Body of pancreas (tissue), 4 donors: ENCODE measurements around the gene WDR49.

ENCODE experiments used
- POLR2A ChIP-seq, 3 donors: fragments of 450-650 bp; IDR thresholded peaks; one replicate each; pipeline ENCODE4 v1.6.1; 2016; ENCODE audit warnings: antibody characterized with exemption in 3 of 3, mild to moderate bottlenecking in 2 of 3
- TF ChIP-seq, protein P1 (sequence below), 7 experiments: fragments of 450-650 bp in 4 of 7; fragments of 200-600 bp in 3 of 7; sonication (generic) in 3 of 7; IDR thresholded peaks; one replicate each; pipeline ENCODE4 v1.5.1; 2016 to 2019; ENCODE audit warnings: antibody characterized with exemption in 7 of 7

DNA sequence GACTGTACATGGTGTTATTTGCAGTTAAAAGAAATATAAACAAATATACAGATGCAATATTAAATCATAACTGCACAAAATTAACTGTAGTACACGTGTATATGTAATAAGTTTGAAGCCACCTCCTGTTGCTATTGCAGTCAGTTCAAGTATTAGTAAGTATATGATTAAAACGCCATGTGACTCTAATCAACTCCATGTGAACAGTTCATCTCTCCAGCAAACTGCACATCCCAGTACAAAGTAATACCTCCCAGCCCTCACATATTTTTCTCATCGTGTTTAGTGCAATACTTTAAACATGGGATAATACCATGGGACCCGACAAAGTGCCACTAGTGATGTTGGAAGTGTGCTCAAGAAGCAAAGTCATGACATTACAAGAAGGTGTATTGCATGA is 46.3 kb upstream of the WDR49 start:
- no peak for TF ChIP-seq POLR2A (IDR thresholded peaks at IDR 0.05)
- TF ChIP-seq, protein P1, sequence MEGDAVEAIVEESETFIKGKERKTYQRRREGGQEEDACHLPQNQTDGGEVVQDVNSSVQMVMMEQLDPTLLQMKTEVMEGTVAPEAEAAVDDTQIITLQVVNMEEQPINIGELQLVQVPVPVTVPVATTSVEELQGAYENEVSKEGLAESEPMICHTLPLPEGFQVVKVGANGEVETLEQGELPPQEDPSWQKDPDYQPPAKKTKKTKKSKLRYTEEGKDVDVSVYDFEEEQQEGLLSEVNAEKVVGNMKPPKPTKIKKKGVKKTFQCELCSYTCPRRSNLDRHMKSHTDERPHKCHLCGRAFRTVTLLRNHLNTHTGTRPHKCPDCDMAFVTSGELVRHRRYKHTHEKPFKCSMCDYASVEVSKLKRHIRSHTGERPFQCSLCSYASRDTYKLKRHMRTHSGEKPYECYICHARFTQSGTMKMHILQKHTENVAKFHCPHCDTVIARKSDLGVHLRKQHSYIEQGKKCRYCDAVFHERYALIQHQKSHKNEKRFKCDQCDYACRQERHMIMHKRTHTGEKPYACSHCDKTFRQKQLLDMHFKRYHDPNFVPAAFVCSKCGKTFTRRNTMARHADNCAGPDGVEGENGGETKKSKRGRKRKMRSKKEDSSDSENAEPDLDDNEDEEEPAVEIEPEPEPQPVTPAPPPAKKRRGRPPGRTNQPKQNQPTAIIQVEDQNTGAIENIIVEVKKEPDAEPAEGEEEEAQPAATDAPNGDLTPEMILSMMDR (IDR thresholded peaks at IDR 0.05), result no peak
